Hypothalamus (tissue), 51 donors: ENCODE results near the gene COL9A2.
A peak's percentile ranks its signal among the peaks of the same experiment; 100 is the strongest.

ENCODE experiments used
- DNase-seq, 51 donors: peaks; one replicate each; lab custom pipeline; 2025; lab: John Stamatoyannopoulos, UW

Gene COL9A2

DNA sequence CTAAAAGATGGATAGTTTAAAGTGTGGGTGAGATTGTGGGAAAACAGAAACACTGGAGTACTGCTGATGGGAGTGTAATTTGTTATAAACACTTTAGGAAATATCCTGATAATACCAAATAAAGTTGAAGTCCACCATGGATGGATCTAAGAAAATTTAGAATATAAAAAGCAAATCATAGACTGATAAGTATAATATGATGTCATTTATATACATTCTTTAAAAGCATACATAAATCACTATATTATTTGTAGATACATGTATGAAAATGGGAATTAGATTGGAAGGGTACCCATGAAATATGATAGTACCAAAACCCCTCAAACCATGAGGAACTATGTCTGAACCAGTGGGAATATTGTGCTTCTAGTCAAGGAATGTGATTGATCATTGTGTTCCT is 51.2 kb downstream of the COL9A2 start:
- no peak for DNase-seq

DNA sequence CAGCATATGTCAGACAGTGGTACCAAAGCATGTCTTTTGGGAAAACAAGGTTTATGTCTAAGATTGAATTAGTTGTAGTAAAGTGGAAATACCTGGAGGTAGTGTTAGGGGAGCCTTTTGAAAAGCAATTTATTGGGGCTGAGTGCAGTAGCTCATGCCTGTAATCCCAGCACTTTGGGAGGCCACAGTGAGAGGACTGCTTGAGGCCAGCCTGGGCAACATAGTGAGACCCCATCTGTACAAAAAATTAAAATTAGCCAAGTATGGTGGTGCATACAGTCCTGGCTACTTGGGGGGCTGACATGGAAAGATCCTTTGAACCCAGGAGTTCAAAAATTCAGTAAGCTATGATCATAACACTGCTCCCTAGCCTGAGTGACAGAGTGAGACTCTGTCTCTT is 51.8 kb downstream of the COL9A2 start:
- no peak for DNase-seq

DNA sequence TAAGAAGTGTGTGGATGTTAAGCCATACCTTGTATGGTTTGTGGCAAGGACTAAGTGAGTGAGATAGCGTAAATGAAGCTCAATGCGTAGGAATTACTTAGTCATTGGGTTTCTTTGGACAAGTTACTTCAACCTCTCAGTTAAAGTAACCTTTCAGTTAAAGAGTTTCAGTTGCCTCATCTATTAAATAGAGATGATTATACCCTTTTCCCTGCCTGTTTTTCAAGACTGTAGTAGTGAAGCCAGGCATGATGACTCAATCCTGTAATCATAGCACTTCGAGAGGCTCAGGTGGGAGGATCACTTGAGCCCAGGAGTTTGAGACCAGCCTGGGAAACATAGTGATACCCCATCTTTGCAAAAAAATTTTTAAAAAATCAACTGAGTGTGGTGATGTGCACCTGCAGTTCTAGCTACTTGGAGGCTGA is 52.7 kb downstream of the COL9A2 start:
- no peak for DNase-seq

DNA sequence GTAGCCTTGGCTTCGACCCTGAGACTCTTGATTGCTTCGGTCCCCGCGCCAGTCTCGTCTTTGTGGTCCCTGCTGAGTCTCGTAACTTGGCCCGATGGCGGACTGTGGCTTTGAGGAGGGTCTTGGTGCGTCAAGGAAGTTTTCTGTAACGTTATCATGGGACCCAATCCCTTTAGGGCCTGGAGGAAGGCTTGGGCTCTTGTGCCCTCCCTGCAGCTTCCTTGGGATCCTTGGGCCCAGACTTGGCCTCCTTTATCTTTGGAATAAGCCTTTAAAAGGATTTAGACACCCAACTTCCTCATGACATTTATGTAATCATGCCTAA is 58.7 kb downstream of the COL9A2 start:
- peak in 1 of 51 donors; percentile 35 for DNase-seq

DNA sequence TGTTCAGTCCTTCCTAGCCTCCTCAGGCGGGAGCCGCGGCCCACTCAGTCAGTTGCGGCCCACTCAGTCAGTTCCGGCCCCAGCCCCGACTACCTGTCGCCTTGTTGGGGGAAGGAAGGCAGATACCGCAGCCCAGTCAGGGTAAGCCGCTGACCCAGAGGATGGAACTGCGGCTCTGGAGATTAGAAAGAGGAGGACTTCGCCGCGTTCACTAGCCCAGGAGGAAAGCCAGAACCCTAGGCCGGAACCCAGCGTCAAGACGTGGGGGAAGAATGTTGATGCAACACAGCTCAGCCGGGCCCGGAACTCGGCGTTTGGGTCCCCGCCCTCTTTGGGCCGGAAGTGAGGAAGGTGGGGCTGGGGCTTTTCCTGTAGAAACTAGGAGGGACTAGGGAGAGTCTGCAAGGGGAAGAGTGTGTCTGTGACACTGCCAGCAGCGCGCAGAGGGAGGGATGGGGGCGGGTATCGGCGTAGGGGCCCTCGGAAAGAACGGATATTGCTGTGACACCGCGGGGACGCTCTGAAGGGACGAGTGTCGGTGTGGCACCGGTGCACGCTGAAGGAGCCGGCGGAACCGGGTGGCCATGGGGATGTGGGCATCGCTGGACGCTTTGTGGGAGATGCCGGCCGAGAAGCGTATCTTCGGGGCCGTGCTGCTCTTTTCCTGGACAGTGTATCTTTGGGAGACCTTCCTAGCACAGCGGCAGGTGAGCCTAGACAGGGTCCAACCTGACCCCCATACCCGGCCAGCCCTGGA is 59.2 kb downstream of the COL9A2 start, which contains the start of gene ZMPSTE24:
TSS of gene ZMPSTE24 (plus strand) at position 549 of the 757 bp plus-strand sequence. CDS start at position 585, 36 bp downstream.
- peak; percentile 76 to 99 (median 94) for DNase-seq

DNA sequence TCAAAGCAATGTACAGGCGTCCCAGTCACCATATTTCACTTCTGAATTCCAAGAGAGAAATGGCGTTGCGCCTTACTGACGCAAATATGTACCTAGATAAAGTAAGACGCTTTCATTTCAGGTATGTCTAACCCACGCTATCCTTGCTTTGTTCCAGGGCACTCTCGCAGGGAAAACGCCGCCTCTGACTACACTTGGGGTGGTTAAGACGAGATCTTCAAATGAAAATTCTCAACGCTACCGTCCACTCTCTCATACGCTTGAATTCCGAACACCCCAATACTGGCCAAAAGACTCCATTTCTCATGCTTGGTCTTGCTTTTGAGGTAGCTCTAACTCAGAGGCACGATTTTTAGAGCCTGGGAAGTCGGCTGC is 59.8 kb downstream of the COL9A2 start:
- peak in 1 of 51 donors; percentile 31 for DNase-seq

DNA sequence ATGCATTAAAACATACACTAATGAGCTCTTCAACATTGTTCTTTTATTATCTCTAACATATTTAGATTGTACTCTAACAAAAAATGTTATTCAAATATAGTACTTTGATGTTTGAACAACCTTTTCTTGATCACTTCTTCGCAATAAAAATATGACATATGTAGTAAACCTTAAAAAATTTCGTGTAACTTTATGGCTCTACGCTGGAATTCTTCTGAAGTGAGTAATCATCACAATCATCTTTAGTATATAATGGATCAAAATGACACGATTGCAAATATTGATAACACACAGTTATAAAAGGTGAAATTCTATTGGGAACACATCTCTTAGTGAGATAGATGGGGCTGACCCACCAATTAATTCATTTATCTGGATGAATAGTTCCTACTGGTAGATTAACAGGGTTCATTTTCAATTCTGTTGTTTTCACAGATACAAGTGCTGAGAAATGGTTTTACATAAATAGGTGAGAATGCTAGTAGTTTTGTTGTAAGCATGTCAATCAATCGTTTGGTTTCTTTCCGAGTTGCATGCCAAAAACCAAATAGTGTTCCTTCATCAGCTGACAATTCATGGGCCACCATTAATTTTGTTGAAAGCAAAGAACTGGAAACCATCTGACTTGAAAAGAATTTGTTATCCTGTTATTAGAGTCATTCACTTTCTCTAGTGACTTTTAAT is 60.5 kb downstream of the COL9A2 start:
- DNase-seq: no peak

DNA sequence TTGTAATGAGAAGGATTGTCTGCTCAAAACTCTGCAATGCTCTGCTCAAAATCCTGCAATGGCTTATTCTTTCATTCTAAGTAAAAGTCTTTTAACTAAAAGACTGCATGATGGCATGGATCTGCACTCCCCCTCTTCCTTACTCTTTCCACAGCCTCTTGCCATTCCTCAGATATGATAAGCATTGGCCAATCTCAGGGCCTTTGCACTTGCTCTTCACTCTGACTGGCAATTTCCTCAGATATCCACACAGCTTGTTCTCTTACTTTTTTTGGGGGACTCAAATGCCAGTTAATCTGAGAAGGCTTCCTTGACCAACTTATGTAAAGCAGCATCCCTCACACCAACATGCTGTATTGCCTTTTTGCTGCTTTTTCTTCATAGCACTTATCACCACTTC is 61.9 kb downstream of the COL9A2 start:
- DNase-seq: no peak

DNA sequence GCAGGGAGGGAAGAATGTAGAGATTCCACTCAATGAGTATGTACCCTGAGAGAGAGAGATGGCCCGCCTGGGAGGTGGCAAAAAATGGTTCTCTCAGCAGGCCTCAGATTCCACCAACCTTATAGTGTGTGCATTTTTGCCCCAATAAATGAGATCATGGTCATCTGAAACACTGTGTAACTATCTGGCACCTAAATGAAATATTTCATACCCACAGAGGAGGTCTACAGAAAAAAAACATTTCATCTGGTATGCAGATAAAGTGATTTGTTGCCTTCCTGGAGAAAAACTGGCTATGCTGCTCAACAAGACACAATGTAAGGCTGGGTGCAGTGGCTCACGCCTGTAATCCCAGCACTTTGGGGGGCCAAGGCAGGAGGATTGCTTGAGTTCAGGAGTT is 64.5 kb downstream of the COL9A2 start:
- no peak for DNase-seq

DNA sequence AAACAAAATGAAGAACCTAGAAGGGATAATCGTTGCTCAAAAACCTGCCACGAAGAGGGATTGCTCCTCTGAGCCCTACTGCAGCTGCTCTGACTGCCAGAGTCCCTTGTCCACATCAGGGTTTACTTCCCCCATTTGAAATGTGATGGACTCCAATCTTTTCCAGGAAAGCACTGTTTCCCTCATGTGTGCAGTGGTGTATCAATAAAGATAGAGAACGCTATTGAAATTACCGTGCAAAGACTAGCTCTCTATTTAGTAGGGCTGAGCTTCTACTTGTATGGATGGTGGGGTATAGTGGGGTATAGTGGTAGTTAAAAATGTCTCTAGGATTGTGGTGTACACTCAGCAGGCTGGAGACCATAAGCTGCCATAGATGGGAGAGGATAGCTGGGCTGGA is 65.6 kb downstream of the COL9A2 start:
- no peak for DNase-seq
